HG03025 (cell line): ENCODE measurements around the gene ME1.
"Not testable (repeated sequence)": the region's sequence is repeated elsewhere in the genome, so short reads cannot be mapped to it uniquely, and the experiment has no call there.

Experiments used
- ATAC-seq: cut with Tn5 transposase; IDR thresholded peaks from one replicate; pipeline ENCODE4 v1.9.1; 2021; ENCODE audit warnings: mild to moderate bottlenecking, moderate library complexity; ENCODE audit not compliant: unreplicated experiment, low FRiP score

ME1 gene

DNA sequence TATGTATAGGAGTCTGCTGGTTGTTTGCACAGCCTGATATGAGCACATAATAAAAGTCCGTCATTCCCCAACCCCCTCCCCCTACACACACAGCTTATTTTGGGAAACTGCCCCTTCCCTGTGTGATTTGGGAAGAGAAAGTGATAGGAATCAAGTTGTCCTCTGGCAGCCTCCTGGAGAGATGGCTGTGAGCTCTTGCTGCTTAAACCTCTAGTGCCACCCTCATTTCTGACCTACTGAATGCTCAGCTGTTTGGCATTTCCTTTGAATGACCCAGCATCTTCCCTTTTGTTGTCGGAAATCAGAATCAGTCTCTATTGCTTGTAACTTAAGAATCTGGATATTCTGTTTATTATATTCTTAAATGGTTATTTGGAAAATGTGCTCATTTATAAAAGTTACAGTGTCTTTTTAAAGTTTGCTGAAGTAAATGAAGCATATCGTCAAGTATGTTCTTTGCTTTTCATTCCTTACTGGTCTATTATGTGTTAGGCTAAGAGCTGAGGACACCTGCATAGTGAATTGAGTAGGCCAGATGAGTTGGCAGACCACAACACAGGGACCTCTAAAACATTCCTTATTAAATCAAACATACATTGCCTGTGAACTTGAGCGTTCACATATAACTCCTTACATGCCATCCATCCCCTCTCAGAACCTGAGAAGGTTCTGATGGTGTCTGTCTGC is 232.2 kb downstream of the ME1 start:
- ATAC-seq = no peak

- ATAC-seq = peak; percentile 13
Observed at GRCh38 chr6:83193747-83194566, 236.9 kb downstream of the ME1 start.

- ATAC-seq = peak; percentile 97
Observed at GRCh38 chr6:83192871-83193746, 237.7 kb downstream of the ME1 start, which contains the start of the genes PGM3 and RWDD2A. TSS of gene PGM3 (minus strand) at chr6:83193265. CDS start at chr6:83191012, 2,253 bp downstream. TSS of gene RWDD2A (plus strand) at chr6:83193357. CDS start at chr6:83194452, 1,095 bp downstream.

- ATAC-seq = no peak
Observed at GRCh38 chr6:83192456-83192855, 238.4 kb downstream of the ME1 start.

DNA sequence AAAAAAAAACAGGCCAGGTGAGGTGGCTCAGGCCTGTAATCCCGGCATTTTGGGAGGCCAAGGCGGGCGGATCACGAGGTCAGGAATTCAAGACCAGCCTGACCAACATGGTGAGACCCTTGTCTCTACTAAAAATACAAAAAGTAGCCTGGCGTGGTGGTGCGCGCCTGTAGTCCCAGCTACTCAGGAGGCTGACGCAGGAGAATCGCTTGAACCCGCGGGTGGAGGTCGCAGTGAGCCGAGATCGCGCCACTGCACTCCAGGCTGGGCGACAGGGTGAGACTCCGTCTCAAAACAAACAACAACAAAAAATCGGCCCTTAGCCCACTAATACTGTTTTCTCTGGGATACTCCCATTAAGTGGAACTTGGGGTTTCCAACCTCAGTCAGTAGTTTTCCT is 238.9 kb downstream of the ME1 start:
- not testable (repeated sequence) for ATAC-seq

DNA sequence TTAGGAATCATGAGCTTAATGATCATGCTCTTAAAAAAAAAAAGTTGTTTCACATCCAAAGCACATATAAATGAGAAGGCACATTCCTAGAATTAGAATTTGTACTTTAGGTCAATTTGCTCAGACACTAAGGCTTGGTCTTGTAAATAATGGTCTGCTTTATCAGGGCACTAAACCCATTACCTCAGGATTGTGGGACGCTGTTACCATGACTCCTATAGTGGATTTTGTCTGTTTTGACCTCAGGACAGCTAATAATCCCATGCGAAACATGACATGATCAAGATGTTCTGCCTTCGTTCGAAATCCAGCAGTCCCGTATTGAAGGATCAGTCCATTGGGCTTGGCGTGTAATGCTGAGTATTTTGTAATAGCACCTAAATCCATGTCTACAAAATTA is 240.2 kb downstream of the ME1 start:
- ATAC-seq = no peak

DNA sequence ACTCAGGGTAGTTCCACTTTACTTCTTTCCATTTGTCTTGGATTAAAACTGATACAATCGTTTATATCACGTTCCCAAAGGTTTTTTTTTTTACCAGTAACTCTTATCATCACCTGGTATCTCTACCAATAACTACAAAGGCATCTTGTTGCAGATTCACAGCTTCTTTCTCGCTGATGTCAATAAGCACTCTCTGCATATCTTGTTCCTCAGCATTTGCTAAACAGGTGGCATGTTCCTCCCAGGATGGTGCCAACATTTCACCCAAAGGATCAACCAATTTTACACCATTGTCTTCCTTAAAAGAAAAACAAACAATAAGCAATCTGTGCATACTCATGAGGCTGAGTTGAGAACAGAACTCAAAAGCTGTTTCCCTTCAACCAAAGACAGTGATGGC is 242.3 kb downstream of the ME1 start:
- ATAC-seq = no peak

- no peak for ATAC-seq
Observed at GRCh38 chr6:83185096-83185495, 245.8 kb downstream of the ME1 start.

DNA sequence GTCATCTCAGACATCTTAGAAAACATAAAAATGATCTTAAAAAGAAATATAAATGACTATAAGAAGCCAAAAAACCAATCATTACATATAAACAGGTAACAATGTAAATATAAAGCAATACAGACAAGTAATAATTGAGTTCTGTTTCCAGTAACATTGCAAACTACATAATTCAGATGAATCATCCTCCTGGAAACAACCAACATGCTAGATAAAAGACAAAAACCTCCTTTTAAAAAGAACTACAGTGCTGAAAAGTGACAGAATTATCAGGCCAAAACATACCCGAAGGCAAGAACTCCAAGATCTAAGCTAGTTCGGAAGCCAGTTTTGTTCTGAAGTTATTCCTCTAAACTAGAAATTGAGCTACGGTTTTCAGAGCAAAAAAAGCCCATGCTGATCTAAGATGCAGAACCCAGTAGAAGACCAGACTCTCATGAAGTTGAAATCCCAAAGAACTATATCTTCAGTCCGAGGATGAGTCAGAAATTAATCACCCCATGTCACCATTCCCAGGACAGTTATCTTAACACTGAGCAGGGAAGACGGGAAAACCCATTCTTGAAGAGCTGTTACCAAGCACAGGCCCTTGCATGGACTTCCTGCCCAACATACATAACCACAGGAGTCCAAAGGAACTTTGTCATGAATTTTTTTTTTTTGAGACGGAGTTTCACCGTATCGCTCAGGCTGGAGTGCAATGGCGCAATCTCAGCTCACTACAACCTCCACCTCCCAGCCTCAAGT is 247.6 kb downstream of the ME1 start:
- ATAC-seq = no peak

GRCh38 chr6:83182114-83182513 is 248.7 kb downstream of the ME1 start:
- ATAC-seq = no peak

GRCh38 chr6:83180426-83180950 is 250.4 kb downstream of the ME1 start:
- no peak for ATAC-seq

- ATAC-seq = no peak
Observed at GRCh38 chr6:83176246-83176645, 254.6 kb downstream of the ME1 start.

DNA sequence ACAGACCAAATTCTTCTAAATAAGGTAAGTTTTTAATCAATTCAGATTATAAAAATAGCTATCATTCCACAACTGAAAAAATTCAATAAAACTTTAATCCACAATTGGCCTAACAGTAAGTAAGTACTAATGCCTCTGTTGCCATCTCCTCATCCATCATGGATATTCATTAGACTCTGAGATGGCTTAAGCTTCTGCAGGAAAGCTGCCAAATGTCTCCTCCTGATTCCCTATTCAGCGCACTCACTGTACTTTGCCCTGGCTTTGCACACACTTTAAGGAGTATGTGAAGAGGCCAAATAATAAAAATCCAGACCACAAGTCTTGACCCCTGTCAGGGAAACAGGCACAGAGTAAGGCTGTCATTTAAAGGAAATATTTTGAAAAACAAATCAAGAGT is 261.3 kb downstream of the ME1 start:
- ATAC-seq = no peak

DNA sequence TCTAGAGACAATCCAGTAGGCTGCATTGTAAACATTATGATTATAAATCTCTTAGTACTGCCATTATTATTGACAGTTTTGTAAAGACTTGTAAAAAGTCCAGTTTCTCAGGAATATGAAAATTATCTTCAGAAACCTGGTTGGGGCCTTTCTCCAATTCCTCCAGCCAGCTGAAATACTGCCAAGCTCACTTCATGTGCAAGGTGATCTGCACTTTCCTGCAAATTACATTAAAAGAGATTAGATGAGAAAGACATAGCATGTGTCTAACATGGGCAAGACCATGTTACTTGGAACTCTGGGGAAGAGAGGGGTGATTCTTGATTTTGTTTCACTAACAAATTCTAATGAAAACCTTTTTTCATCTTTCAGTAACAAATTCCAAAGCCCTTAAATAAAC is 261.7 kb downstream of the ME1 start:
- no peak for ATAC-seq

- ATAC-seq = no peak
Observed at GRCh38 chr6:83168556-83168955, 262.3 kb downstream of the ME1 start.

- no peak for ATAC-seq
Observed at GRCh38 chr6:83167726-83168278, 263.0 kb downstream of the ME1 start.
